A549 (cell line): ENCODE data around the gene SYK. TPM values are rescaled to one million over a fixed set of nuclear protein-coding genes. Genes with fewer than 3 reads are reported as not detected.

ENCODE experiments used
- ATAC-seq, 2 experiments: fragments of 200-7000 bp in 1 of 2; fragments of >200 bp in 1 of 2; cut with Nextera tagmentation in 1 of 2; cut with Tn5 transposase in 1 of 2; 3 replicates each; pipeline versions ENCODE4 v1.8.0 to v1.9.1; 2018 to 2020; ENCODE audit warnings: mild to moderate bottlenecking in 1 of 2, moderate library complexity in 1 of 2
- CTCF ChIA-PET: fragments of 300-600 bp; sonication (Branson Sonifier 250); formaldehyde crosslinking; extraction: SDS; loops from one replicate; lab custom pipeline; 2021; ENCODE audit warnings: antibody characterized with exemption, inconsistent platforms; lab: Yijun Ruan, JAX
- POLR2A ChIA-PET: fragments of 350-600 bp; formaldehyde crosslinking; extraction: SDS; loops from one replicate; lab custom pipeline; 2021; ENCODE audit warnings: antibody characterized with exemption, inconsistent platforms; lab: Yijun Ruan, JAX
- DNase-seq, 2 experiments: peaks; one replicate each; pipeline versions ENCODE4 v3.0.0 to v3.0.0-alpha.2; 2011 to 2016; ENCODE audit warnings: low read depth in 1 of 2, low spot score in 1 of 2
- FAIRE-seq: peaks from 2 replicates; lab custom pipeline; 2011; peaks lifted over from hg19 to GRCh38; lab: Jason Lieb, UNC
- H3K27ac ChIP-seq, 2 experiments: fragments of >200 bp; sonication (Bioruptor Twin); formaldehyde crosslinking; 3 replicates each; pipeline ENCODE4 v1.5.1; 2016 to 2017
- H3K4me1 ChIP-seq: fragments of >200 bp; sonication (Bioruptor Twin); formaldehyde crosslinking; 3 replicates; pipeline ENCODE4 v1.6.1; 2016
- H3K4me2 ChIP-seq: fragments of >200 bp; sonication (Bioruptor Twin); formaldehyde crosslinking; 3 replicates; pipeline ENCODE4 v1.6.1; 2016
- H3K4me3 ChIP-seq: fragments of >200 bp; sonication (Bioruptor Twin); formaldehyde crosslinking; 3 replicates; pipeline ENCODE4 v1.5.1; 2016
- H3K9me3 ChIP-seq: fragments of >200 bp; sonication (Bioruptor Twin); formaldehyde crosslinking; 3 replicates; pipeline ENCODE4 v1.6.1; 2016
- ATOH8 ChIP-seq: fragments of 250-450 bp; sonication (Bioruptor Pico); IDR thresholded peaks from 2 replicates; pipeline ENCODE4 v1.5.0; 2020; ENCODE audit warnings: low read depth, mild to moderate bottlenecking, moderate library complexity
- BCL3 ChIP-seq: fragments of >200 bp; sonication (Bioruptor Twin); formaldehyde crosslinking; IDR thresholded peaks from 3 replicates; pipeline ENCODE4 v1.6.1; 2016
- BHLHE40 ChIP-seq: IDR thresholded peaks from 2 replicates; pipeline ENCODE4 v1.6.1; 2012; ENCODE audit warnings: low read depth, low read length, inconsistent platforms
- CBX2 ChIP-seq: fragments of 200-600 bp; sonication (generic); IDR thresholded peaks from 2 replicates; pipeline ENCODE4 v1.6.1; 2016; ENCODE audit warnings: low read depth, mild to moderate bottlenecking, borderline replicate concordance
- CHD4 ChIP-seq: fragments of 200-600 bp; sonication (generic); IDR thresholded peaks from 2 replicates; pipeline ENCODE4 v1.6.1; 2016; ENCODE audit warnings: antibody characterized with exemption, mild to moderate bottlenecking, borderline replicate concordance
- CTCF ChIP-seq: fragments of >200 bp; sonication (Bioruptor Twin); formaldehyde crosslinking; IDR thresholded peaks from 3 replicates; pipeline ENCODE4 v1.5.1; 2016
- E2F6 ChIP-seq: IDR thresholded peaks from 2 replicates; pipeline ENCODE4 v1.6.1; 2012; ENCODE audit warnings: low read depth, borderline replicate concordance
- EHF ChIP-seq: fragments of 250-450 bp; sonication (Bioruptor Pico); IDR thresholded peaks from 2 replicates; pipeline ENCODE4 v1.5.0; 2020; ENCODE audit warnings: mild to moderate bottlenecking
- EHMT2 ChIP-seq: fragments of 200-600 bp; sonication (generic); IDR thresholded peaks from 2 replicates; pipeline ENCODE4 v1.6.1; 2016; ENCODE audit warnings: antibody characterized with exemption, low read depth, mild to moderate bottlenecking, moderate library complexity
- EP300 ChIP-seq, 2 experiments: fragments of >200 bp; sonication (Bioruptor Twin); formaldehyde crosslinking; IDR thresholded peaks; 2 replicates in 1 of 2; 3 replicates in 1 of 2; pipeline ENCODE4 v1.6.1; 2016 to 2017
- FOSL2 ChIP-seq, 2 experiments: fragments of 450-650 bp in 1 of 2; fragments of >200 bp in 1 of 2; sonication (Bioruptor Twin) in 1 of 2; formaldehyde crosslinking; IDR thresholded peaks; 2 replicates each; pipeline versions ENCODE4 v1.5.0 to v1.6.1; 2016 to 2020; ENCODE audit warnings: mild to moderate bottlenecking in 1 of 2, moderate library complexity in 1 of 2
- GATA3 ChIP-seq: IDR thresholded peaks from 2 replicates; pipeline ENCODE4 v1.6.1; 2012; ENCODE audit warnings: borderline replicate concordance
- HMGXB4 ChIP-seq: fragments of 250-450 bp; sonication (Bioruptor Pico); IDR thresholded peaks from 2 replicates; pipeline ENCODE4 v1.5.0; 2021; ENCODE audit warnings: mild to moderate bottlenecking, moderate library complexity, borderline replicate concordance
- HOXB13 ChIP-seq: fragments of 250-450 bp; sonication (Bioruptor Pico); IDR thresholded peaks from 2 replicates; pipeline ENCODE4 v1.5.0; 2020; ENCODE audit warnings: low read depth, mild to moderate bottlenecking, moderate library complexity
- JUN ChIP-seq, 2 experiments: fragments of >200 bp; sonication (Bioruptor Twin); formaldehyde crosslinking; IDR thresholded peaks; 2 replicates in 1 of 2; 3 replicates in 1 of 2; pipeline ENCODE4 v1.6.1; 2016 to 2017
- JUNB ChIP-seq: fragments of >200 bp; sonication (Bioruptor Twin); formaldehyde crosslinking; IDR thresholded peaks from 2 replicates; pipeline ENCODE4 v1.6.1; 2016
- KDM1A ChIP-seq: fragments of 200-600 bp; sonication (generic); IDR thresholded peaks from 2 replicates; pipeline ENCODE4 v1.6.1; 2016; ENCODE audit warnings: low read depth, mild to moderate bottlenecking
- MAX ChIP-seq: IDR thresholded peaks from 2 replicates; pipeline ENCODE4 v1.6.1; 2012
- NFE2L2 ChIP-seq: fragments of 150-350 bp; conservative IDR thresholded peaks from 2 replicates; pipeline ENCODE4 v1.6.1; 2014; ENCODE audit warnings: low read length
- RAD21 ChIP-seq, 2 experiments: fragments of >200 bp in 1 of 2; sonication (Bioruptor Twin) in 1 of 2; formaldehyde crosslinking in 1 of 2; IDR thresholded peaks in 1 of 2; conservative IDR thresholded peaks in 1 of 2; 2 replicates in 1 of 2; 3 replicates in 1 of 2; pipeline ENCODE4 v1.6.1; 2012 to 2018; ENCODE audit warnings: inconsistent platforms in 1 of 2
- SMC3 ChIP-seq: fragments of >200 bp; sonication (Bioruptor Twin); formaldehyde crosslinking; IDR thresholded peaks from 3 replicates; pipeline ENCODE4 v1.6.1; 2018; ENCODE audit warnings: inconsistent platforms
- SREBF2 ChIP-seq: fragments of 450-650 bp; IDR thresholded peaks from 2 replicates; pipeline ENCODE4 v1.6.1; 2014; ENCODE audit warnings: mild to moderate bottlenecking, moderate library complexity
- TFCP2L1 ChIP-seq: fragments of 250-450 bp; sonication (Bioruptor Pico); IDR thresholded peaks from 2 replicates; pipeline ENCODE4 v1.5.0; 2021; ENCODE audit warnings: mild to moderate bottlenecking
- TP53 ChIP-seq: fragments of 250-450 bp; sonication (Bioruptor Pico); IDR thresholded peaks from 2 replicates; pipeline ENCODE4 v1.5.0; 2021; ENCODE audit warnings: mild to moderate bottlenecking, moderate library complexity
- ZNF302 ChIP-seq: fragments of 250-450 bp; sonication (Bioruptor Pico); IDR thresholded peaks from 2 replicates; pipeline ENCODE4 v1.9.0; 2021; ENCODE audit warnings: inconsistent platforms, mild to moderate bottlenecking, moderate library complexity
- WGBS: methylation state at CpG from one replicate; pipeline ENCODE4 v1.1.6; 2017; ENCODE audit errors: missing lambda C conversion rate; 5-methylcytosine and 5-hydroxymethylcytosine counted together
- polyA plus RNA-seq, 4 experiments: library from polyadenylated mRNA; depleted of rRNA in 3 of 4; stranded (reverse); fragments of >200 nt; fragmentation: RNase III in 1 of 4; extraction: RNeasy Plus Mini Kit Qiagen cat#74134 plus additional on column Dnase treatment in 1 of 4; gene quantifications; 2 replicates in 3 of 4; 3 replicates in 1 of 4; pipeline ENCODE4 v1.2.3, GENCODE V29; 2011 to 2017

Gene SYK
- polyA plus RNA-seq, 2 of the 4 experiments (the other 2 are of a cell fraction), result 0.01 to 0.03 TPM

GRCh38 chr9:90814355-90814754, 12.7 kb downstream of the SYK start:
- 57% methylated on average over 4 of the region's 4 CpGs for WGBS
- DNase-seq, result no peak
- ATAC-seq, result no peak
- CTCF ChIA-PET, result interaction anchor here (1.3 kb wide), 1 partner anchor 12 kb away, joined by 3 read pairs; no protein-coding TSS in a partner anchor
- no peak for FAIRE-seq
- Histone ChIP-seq H3K27ac (no peak overlapping the region), H3K9me3 (no peaks in the 10 kb centered on the region), H3K4me1 (no peaks in the 10 kb centered on the region), H3K4me3 (no peak overlapping the region), H3K4me2 (no peak overlapping the region)
- no peak for TF ChIP-seq HOXB13 (CRISPR knock-in tag)
- TF ChIP-seq BCL3, result no peak
- no peak for TF ChIP-seq ZNF302 (CRISPR knock-in tag)
- TF ChIP-seq SREBF2, result no peak
- no peak for TF ChIP-seq NFE2L2
- no peak for TF ChIP-seq KDM1A
- TF ChIP-seq CBX2, result no peak
- TF ChIP-seq HMGXB4 (CRISPR knock-in tag), result no peak
- POLR2A ChIA-PET, result no interaction called here

GRCh38 chr9:90815183-90815943, 13.7 kb downstream of the SYK start:
- Histone ChIP-seq H3K4me1 (no peaks in the 10 kb centered on the region), H3K27ac (no peak overlapping the region), H3K9me3 (no peaks in the 10 kb centered on the region)
- POLR2A ChIA-PET, result no interaction called here
- 39% methylated on average over 13 of the region's 13 CpGs for WGBS
- no peak for ATAC-seq
- DNase-seq, result no peak
- FAIRE-seq, result no peak
- TF ChIP-seq TFCP2L1 (CRISPR knock-in tag) (no peak), EHF (CRISPR knock-in tag) (no peak), CTCF (no peak), RAD21 (conservative IDR thresholded peaks at IDR 0.05 in 1 of 2, IDR thresholded peaks at IDR 0.05 in 1 of 2) (no peak), JUN (IDR thresholded peaks at IDR 0.05) (no peak), FOSL2 (IDR thresholded peaks at IDR 0.05) (no peak), FOSL2 (CRISPR knock-in tag; IDR thresholded peaks at IDR 0.05) (no peak), JUNB (no peak)
- TF ChIP-seq, all 56 proteins: peak for 0
- Histone ChIP-seq H3K4me2 (no peak overlapping the region), H3K4me3 (no peak overlapping the region)
- CTCF ChIA-PET, result no interaction called here

- no peaks in the 10 kb centered on the region for H3K9me3 ChIP-seq
- no peaks in the 10 kb centered on the region for H3K4me1 ChIP-seq
- no peak overlapping the region for H3K27ac ChIP-seq
- 65% methylated on average over 4 of the region's 4 CpGs for WGBS
- no peak overlapping the region for H3K4me3 ChIP-seq
- DNase-seq (no peak), ATAC-seq (no peak), FAIRE-seq (no peak)
- ChIA-PET CTCF (no interaction called here), POLR2A (no interaction called here)
- H3K4me2 ChIP-seq, result no peak overlapping the region
- no peak for TF ChIP-seq GATA3
- TF ChIP-seq FOSL2 (IDR thresholded peaks at IDR 0.05), result no peak
- no peak for TF ChIP-seq FOSL2 (CRISPR knock-in tag; IDR thresholded peaks at IDR 0.05)
- TF ChIP-seq EP300 (IDR thresholded peaks at IDR 0.05), result no peak
- TF ChIP-seq E2F6, result no peak
- TF ChIP-seq BHLHE40, result no peak
- TF ChIP-seq TP53, result no peak
- no peak for TF ChIP-seq CHD4
- no peak for TF ChIP-seq SMC3
- no peak for TF ChIP-seq TFCP2L1 (CRISPR knock-in tag)
- no peak for TF ChIP-seq HOXB13 (CRISPR knock-in tag)
- TF ChIP-seq MAX, result no peak
- TF ChIP-seq ATOH8 (CRISPR knock-in tag), result no peak
- TF ChIP-seq EHMT2, result no peak
These were observed 14.3 kb downstream of the SYK start for GRCh38 chr9:90815944-90816357.
